Body of pancreas (tissue), 4 donors: ENCODE results near the gene MAP3K4. TPM values are rescaled to one million over a fixed set of nuclear protein-coding genes. Genes with fewer than 3 reads are reported as not detected.
A peak's percentile ranks its signal among the peaks of the same experiment; 100 is the strongest.

Experiments used
- ATAC-seq: fragments of 150-250 bp; one replicate; pipeline ENCODE4 v1.9.1; 2016
- DNase-seq, 4 donors: peaks; one replicate each; pipeline ENCODE4 v3.0.0-alpha.2; 2019
- H3K27ac ChIP-seq, 4 donors: fragments of 200-600 bp; sonication (generic); 1 replicate in 3 of 4; 2 replicates in 1 of 4; pipeline versions ENCODE4 v1.5.1 to v1.6.1; 2016 to 2019; ENCODE audit warnings: mild to moderate bottlenecking in 1 of 4, mixed read lengths in 1 of 4, moderate library complexity in 1 of 4
- H3K27me3 ChIP-seq, 2 donors: fragments of 200-600 bp; sonication (generic); one replicate each; pipeline ENCODE4 v1.6.0; 2016; ENCODE audit warnings: mild to moderate bottlenecking in 1 of 2
- H3K36me3 ChIP-seq, 2 donors: fragments of 200-600 bp; sonication (generic); replicated peaks in 1 of 2; 2 replicates each; pipeline ENCODE4 v1.5.1; 2016; ENCODE audit warnings: low read depth in 2 of 2; ENCODE audit not compliant: insufficient read depth in 1 of 2
- H3K4me1 ChIP-seq: fragments of 200-600 bp; sonication (generic); one replicate; pipeline ENCODE4 v1.6.0; 2016
- H3K4me3 ChIP-seq, 2 donors: fragments of 200-600 bp; sonication (generic); 1 replicate in 1 of 2; 2 replicates in 1 of 2; pipeline ENCODE4 v1.5.1; 2016 to 2019
- H3K9me3 ChIP-seq, 3 donors: fragments of 200-600 bp; sonication (generic); 1 replicate in 2 of 3; 2 replicates in 1 of 3; pipeline ENCODE4 v1.5.1; 2016
- POLR2A ChIP-seq, 3 donors: fragments of 450-650 bp; IDR thresholded peaks; one replicate each; pipeline ENCODE4 v1.6.1; 2016; ENCODE audit warnings: antibody characterized with exemption in 3 of 3, mild to moderate bottlenecking in 2 of 3
- WGBS, 2 donors: methylation state at CpG; one replicate each; pipeline ENCODE4 v1.1.5; 2017; 5-methylcytosine and 5-hydroxymethylcytosine counted together
- intact Hi-C: fragments of 100-400 bp; cut with DNase I; formaldehyde crosslinking; loops from one replicate; pipeline ENCODE4 v1.15.1; 2023
- total RNA-seq, 2 donors: library from RNA; depleted of rRNA; stranded (reverse); fragments of >200 nt; gene quantifications; one replicate each; pipeline ENCODE4 v1.1.0, GENCODE V29; 2016
- TF ChIP-seq, protein P1 (sequence below), 7 experiments: fragments of 450-650 bp in 4 of 7; fragments of 200-600 bp in 3 of 7; sonication (generic) in 3 of 7; IDR thresholded peaks; one replicate each; pipeline ENCODE4 v1.5.1; 2016 to 2019; ENCODE audit warnings: antibody characterized with exemption in 7 of 7

The MAP3K4 gene
- total RNA-seq, 2 donors from 2014 or later: 20.1 to 31.4 TPM

DNA sequence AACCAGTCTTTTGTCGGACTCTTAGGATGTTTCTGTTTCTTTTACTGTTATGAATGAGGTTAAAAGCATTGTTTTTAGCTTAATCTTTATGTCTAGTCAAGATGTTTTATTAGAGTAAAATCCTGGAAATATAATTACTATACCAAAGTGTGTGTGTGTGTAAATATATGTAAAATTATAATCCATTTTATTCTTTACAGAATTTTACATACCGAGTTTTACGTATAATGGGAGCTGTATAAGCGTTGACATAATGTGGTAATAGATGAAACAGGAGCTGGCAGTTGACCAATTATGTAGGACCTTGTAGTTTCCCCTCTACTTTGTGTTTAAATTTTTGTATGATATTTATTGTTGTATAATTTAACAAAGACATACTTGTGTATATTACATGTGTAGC lies 16.7 kb downstream of the MAP3K4 start:
- no peak overlapping the region for H3K27ac ChIP-seq
- TF ChIP-seq, protein P1, sequence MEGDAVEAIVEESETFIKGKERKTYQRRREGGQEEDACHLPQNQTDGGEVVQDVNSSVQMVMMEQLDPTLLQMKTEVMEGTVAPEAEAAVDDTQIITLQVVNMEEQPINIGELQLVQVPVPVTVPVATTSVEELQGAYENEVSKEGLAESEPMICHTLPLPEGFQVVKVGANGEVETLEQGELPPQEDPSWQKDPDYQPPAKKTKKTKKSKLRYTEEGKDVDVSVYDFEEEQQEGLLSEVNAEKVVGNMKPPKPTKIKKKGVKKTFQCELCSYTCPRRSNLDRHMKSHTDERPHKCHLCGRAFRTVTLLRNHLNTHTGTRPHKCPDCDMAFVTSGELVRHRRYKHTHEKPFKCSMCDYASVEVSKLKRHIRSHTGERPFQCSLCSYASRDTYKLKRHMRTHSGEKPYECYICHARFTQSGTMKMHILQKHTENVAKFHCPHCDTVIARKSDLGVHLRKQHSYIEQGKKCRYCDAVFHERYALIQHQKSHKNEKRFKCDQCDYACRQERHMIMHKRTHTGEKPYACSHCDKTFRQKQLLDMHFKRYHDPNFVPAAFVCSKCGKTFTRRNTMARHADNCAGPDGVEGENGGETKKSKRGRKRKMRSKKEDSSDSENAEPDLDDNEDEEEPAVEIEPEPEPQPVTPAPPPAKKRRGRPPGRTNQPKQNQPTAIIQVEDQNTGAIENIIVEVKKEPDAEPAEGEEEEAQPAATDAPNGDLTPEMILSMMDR (IDR thresholded peaks at IDR 0.05): no peak
- TF ChIP-seq POLR2A (IDR thresholded peaks at IDR 0.05): no peak
- H3K36me3 ChIP-seq: no peaks in the 10 kb centered on the region
- WGBS, 2 donors: 91 to 96% methylated on average over 4 of the region's 4 CpGs
- H3K4me3 ChIP-seq: no peak overlapping the region
- no peak for ATAC-seq
- intact Hi-C loops: no loop called here
- no peaks in the 10 kb centered on the region for H3K27me3 ChIP-seq
- H3K4me1 ChIP-seq: peaks cover 28% of the 10 kb centered on the region
- H3K9me3 ChIP-seq: no peaks in the 10 kb centered on the region
- DNase-seq: no peak

DNA sequence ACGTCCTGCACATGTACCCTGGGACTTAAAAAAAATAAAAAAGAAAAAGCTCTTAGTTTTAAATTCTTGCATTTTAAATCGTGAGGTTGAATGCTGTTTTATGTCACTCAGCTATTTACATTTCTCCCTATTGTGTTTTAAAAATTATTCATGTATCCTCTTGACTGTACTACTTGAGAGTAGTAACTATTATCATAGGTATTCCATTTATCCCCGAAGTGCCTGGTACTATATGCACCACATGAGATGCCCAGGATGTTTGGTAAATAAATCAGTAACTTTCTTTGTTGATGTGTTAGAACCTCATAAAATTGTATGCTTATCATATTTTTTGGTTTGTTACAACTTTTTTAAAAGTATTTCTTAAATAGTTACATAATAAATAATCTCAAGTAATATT lies 18.4 kb downstream of the MAP3K4 start:
- TF ChIP-seq POLR2A (IDR thresholded peaks at IDR 0.05): no peak
- TF ChIP-seq, protein P1 (IDR thresholded peaks at IDR 0.05): no peak

DNA sequence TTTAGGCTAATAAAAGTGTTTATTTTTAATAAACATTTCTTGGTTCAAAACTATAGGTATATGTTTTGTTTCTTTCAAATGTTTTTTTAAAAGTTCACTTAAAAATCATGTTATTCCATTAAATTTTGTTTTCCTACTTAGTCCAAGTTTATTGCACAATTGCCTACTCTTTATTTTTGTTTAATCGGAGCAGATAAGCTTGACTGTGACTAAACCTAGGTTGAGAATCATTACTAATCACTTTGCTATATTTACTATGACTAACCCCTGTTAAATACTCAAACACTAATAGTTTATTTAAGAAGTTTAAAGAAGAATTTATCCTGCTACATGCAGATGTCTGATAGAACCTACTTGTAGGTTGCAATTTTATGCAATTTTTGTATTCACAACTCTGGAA lies 18.8 kb downstream of the MAP3K4 start:
- Histone ChIP-seq H3K27ac (no peak overlapping the region), H3K27me3 (no peaks in the 10 kb centered on the region), H3K4me1 (peaks cover 18% of the 10 kb centered on the region), H3K4me3 (no peak overlapping the region), H3K9me3 (no peaks in the 10 kb centered on the region), H3K36me3 (no peaks in the 10 kb centered on the region)
- ATAC-seq (peak; percentile 78), DNase-seq (no peak)
- WGBS, 2 donors: 3 to 17% methylated on average over 1 of the region's 1 CpG
- intact Hi-C loops: no loop called here
- no peak for TF ChIP-seq POLR2A (IDR thresholded peaks at IDR 0.05)
- TF ChIP-seq, protein P1 (IDR thresholded peaks at IDR 0.05): no peak

More for the DNA sequence above, 18.4 kb downstream of the MAP3K4 start:
- Histone ChIP-seq H3K4me3 (no peak overlapping the region), H3K4me1 (peaks cover 19% of the 10 kb centered on the region), H3K9me3 (no peaks in the 10 kb centered on the region), H3K27ac (no peak overlapping the region), H3K27me3 (no peaks in the 10 kb centered on the region), H3K36me3 (no peaks in the 10 kb centered on the region)
- ATAC-seq (no peak), DNase-seq (no peak)
- intact Hi-C loops: no loop called here
- WGBS, 2 donors: 72 to 73% methylated on average over 3 of the region's 3 CpGs

DNA sequence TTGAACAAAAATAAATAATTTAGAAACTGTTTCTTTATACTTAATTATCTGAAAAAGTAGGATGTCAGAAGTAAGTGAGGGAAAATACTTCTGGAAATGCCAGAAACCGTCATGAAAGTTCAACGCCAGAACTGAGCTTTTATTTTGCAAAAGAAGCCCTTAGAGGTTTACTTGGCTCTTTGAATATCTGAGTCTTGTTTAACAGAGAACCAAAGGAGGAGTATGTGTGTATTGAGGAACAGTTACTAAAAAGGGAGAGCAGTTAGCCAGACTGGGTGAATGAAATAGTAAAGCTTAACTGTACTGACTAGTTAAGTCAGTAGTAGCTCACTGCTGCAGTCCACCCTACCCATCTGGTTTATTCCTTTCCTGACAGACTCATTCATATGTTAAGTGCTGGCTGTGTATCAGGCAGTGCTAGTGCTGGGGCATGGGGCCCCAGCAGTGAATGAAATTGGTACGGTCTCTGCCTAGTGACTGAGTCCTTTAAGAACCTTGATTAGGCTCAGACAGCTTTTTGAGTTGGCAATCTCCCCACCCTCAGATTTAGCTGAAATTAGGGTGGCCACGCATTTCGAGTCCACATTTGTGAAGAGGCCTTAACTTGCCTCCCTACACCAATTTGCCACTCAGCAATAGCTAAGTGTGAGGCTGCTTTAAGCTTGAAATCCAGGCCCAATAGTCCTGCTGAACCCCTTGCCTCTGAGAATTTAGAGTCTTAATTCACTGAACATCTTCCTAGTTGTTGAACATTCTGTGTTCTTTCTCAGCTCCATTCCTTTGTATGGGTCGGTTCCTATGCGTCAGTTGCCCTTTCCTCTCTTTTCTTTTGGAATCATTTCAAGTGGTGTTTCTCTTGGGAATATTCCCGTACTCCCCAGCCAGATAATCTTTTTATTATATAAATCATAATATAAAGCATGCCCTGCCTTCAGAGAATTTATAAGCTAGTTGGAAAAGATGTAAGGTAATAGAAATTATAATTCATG lies 20.2 kb downstream of the MAP3K4 start:
- 65 to 72% methylated on average over 8 of the region's 8 CpGs for whole genome bisulfite sequencing, 2 donors
- Histone ChIP-seq H3K9me3 (no peaks in the 10 kb centered on the region), H3K27me3 (no peaks in the 10 kb centered on the region), H3K4me3 (no peak overlapping the region), H3K27ac (no peak overlapping the region), H3K36me3 (no peaks in the 10 kb centered on the region), H3K4me1 (peaks cover 18% of the 10 kb centered on the region)
- TF ChIP-seq, protein P1 (IDR thresholded peaks at IDR 0.05): no peak
- TF ChIP-seq POLR2A (IDR thresholded peaks at IDR 0.05): no peak
- no peak for ATAC-seq
- no peak for DNase-seq
- intact Hi-C loops: no loop called here
